HG03565 (cell line): ENCODE results near the gene INPP5K.
"Not testable (repeated sequence)": the region's sequence is repeated elsewhere in the genome, so short reads cannot be mapped to it uniquely, and the experiment has no call there.

Experiments used
- ATAC-seq: cut with Tn5 transposase; IDR thresholded peaks from one replicate; pipeline ENCODE4 v1.9.1; 2021; ENCODE audit warnings: mild to moderate bottlenecking, moderate library complexity; ENCODE audit not compliant: unreplicated experiment

Gene INPP5K

DNA sequence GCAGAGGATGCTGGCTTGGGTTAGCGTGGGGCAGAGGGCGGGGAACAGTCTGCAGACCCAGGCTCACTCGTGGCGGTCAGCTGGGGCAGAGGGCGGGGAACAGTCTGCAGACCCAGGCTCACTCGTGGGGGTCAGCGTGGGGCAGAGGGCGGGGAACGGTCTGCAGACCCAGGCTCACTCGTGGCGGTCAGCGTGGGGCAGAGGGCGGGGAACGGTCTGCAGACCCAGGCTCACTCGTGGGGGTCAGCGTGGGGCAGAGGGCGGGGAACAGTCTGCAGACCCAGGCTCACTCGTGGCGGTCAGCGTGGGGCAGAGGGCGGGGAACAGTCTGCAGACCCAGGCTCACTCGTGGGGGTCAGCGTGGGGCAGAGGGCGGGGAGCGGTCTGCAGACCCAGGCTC is 7.7 kb downstream of the INPP5K start:
- ATAC-seq = not testable (repeated sequence)

- ATAC-seq = no peak
Observed at GRCh38 chr17:1506649-1507267, 9.7 kb downstream of the INPP5K start.

GRCh38 chr17:1505586-1505985 is 10.8 kb downstream of the INPP5K start:
- ATAC-seq = no peak

DNA sequence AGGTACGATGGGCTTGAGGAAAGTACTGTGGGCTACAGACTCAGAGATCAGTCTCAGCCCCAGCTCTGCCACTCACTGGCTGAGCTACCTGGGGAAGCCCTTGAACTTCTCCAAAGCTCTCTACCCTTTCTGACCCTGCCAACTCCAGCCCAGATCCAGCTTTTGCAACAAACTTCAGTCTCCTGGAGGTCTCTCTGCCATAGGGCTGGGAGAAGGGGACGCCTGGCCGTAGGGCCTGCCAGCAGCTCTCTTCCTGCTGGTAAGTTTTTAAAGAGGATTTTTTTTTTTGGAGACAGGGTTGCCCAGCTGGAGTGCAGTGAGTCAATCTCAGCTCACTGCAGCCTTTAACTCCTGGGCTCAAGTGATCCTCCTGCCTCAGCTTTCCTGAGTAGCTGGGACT is 11.5 kb downstream of the INPP5K start:
- ATAC-seq = no peak

DNA sequence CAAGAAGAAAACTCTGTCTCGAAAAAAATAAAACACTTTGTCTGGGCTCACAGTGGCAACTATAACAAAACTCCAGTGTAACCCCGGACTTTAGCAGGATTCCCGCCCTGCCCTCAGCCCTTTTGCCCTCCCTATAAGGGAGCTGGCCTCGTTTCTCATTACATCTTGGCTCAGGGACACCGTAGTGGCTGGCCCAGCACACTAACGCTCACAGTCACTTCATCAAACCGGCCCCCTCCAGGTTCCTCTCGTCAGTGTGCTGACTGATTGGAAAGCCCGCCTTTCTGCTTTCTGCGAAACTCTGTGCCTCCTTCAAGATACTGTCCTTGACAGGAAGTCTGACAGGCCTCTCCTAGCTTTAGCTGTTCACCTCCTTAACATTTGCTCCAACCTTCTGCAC is 12.7 kb downstream of the INPP5K start:
- ATAC-seq = no peak

DNA sequence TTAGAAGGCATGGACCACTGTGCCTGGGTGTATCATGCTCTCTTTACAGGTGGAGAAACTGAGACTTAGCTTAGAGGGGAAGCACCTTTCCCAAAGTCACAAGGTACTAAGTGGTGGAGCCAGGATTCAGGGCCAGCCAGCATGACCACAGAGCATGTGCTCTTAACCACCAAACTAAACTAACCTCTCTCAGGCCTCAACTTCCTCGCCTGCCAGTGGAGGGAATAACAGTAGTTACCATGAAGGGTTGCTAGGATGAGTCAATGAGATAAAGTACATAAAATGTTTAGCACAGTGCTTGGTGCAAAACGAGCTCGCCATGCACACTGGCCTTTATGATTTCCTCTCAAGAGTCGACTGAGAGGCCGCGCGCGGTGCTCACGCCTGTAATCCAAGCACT is 17.5 kb downstream of the INPP5K start:
- ATAC-seq = no peak

GRCh38 chr17:1498233-1498632 is 18.2 kb downstream of the INPP5K start:
- ATAC-seq = no peak

- no peak for ATAC-seq
Observed at GRCh38 chr17:1497831-1498230, 18.6 kb downstream of the INPP5K start.

- no peak for ATAC-seq
Observed at GRCh38 chr17:1496869-1497268, 19.5 kb downstream of the INPP5K start.

DNA sequence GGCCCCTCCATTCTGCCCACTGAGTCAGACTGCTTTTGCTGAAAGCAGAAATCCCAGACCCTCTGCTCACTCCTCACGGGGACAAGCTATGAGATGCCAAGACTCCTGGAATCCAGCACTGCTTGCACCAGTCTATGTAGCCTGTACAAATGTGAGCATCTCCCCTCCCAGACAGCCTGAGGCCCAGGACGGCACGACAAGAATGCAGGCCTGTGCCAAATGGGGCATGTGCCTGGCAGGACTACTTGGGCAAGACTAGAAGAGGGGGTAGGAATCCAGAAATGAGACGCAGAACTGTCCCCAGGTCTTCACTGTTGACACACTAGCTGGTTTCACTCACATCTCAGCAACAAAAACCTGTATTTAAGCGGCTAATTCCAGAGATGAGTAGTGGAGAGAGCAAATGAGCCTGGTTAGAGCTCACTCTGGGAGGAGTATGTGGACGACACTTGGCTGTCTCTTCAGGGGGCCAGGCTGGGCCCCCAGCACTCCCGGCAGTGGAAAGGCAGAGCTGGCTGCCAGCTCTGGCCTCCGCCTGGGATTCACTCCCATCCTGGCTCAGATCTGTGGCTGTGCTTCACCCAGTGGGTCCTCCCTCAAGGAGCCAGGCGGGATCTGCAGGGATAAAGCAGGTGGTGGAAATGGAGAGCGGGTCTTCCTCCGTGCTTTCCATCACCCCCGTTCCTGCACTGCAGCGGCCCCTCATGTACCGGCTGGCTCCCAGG is 21.0 kb downstream of the INPP5K start:
- no peak for ATAC-seq

DNA sequence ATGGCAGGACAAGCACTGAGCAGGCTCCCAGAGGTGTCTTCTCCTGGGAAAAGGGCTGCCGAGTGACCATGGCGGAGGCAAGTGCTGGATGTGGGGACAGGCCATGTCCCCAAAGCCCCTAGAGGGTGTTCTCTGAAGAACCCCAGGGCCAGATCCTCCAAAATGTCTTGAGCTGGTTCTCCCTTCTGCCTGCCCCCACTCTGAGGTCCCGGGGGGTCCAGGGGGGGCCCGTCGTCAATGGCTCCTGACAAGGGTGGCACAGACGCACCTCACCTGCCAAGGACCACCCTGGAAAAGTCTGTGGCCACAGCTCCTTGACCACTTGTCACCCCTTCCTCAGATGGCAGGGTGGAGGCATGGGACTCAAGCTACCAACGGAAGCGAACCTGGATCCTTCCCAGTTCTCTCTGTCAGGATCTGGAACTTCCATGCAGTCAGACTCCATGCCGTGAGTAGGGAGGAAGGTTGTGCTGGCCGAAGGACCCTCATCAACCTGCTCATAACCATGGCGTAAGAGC is 21.6 kb downstream of the INPP5K start:
- ATAC-seq = no peak

DNA sequence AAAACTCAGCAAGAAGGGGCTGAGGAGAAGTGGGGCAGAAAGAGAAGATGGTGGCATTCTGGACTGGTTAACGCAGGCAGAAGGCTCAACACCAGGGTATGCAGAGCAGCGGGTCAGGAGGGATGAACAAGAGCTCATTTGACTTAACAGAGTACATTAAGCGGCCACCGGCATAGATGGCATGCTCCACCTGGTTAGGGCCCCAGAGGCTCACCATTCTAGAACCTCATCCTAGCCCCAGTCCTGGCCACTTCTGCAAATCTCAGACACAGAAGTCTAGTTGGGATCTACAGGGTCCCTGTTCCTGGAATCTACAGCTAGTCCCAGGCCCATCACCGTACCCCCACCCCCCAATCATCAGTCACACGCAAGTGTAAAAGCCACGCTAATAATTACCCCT is 22.2 kb downstream of the INPP5K start:
- ATAC-seq = no peak

DNA sequence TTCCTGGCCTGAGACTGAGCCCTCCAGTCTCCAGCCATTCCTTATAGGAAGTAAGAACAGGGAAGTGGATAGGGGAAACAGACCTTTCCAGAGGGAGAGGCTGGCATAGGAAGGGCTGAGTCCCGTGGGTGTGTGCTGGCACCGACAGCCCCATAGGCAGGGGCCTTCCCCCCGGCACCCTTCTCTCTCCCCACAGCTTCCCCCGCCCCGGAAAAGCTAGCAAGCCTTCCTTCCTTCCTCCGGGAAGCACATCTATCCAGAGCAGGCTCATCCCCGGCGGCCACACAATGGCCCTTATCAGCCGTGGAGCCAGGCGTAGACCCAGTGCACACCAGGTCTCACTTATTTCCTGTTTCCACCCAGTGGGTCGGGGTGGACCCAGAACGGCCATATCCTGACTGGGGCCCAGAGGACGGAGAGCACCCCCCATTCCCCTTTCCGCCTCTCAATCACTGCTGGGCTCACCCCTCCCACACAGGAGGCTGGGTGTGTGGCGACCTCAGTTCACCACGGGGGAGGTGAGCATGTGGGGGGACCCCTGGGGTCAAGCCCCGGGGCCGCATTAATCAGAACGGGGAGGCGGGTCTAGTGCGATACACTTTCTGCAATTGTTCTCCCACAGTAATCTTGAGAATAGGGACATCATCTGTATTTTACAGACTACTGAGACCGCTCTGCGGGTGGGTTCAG is 23.0 kb downstream of the INPP5K start:
- ATAC-seq = no peak

GRCh38 chr17:1492249-1493206 is 23.9 kb downstream of the INPP5K start, which contains the start of gene MYO1C:
MYO1C (minus strand) TSS chr17:1492686; CDS start chr17:1492487, 199 bp downstream.
- no peak for ATAC-seq

- peak; percentile 23 for ATAC-seq
Observed at GRCh38 chr17:1491443-1492248, 24.8 kb downstream of the INPP5K start.

- peak; percentile 36 for ATAC-seq
Observed at GRCh38 chr17:1490643-1491442, 25.6 kb downstream of the INPP5K start.

DNA sequence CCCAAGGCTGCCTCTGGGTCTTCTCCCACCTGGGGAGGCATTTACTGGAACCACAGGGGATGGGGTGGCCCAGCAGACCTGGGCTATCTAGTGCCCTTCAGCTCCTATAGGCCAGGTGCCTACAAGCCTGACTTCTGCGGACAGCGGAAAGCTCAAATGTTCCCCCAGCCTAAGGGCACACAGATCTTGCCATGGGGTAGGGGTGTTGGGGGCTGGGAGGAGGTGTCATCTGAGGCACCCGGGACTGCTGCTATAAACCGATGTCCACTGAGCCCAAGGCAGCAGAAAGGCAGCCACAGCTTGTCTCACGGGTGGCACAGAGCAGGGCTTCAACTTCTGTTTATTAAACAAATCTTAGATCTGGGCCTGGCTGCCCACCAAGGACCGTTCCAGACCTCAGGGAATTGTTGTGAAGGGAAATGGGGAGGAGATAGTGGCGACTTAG is 27.6 kb downstream of the INPP5K start:
- no peak for ATAC-seq

- ATAC-seq = no peak
Observed at GRCh38 chr17:1487939-1488825, 28.2 kb downstream of the INPP5K start.
